NCI-H526 (cell line): ENCODE data around the gene GAL3ST2.

Source experiments
- DNase-seq, 2 experiments: peaks; one replicate each; lab custom pipeline; 2025; lab: John Stamatoyannopoulos, UW

The GAL3ST2 gene

DNA sequence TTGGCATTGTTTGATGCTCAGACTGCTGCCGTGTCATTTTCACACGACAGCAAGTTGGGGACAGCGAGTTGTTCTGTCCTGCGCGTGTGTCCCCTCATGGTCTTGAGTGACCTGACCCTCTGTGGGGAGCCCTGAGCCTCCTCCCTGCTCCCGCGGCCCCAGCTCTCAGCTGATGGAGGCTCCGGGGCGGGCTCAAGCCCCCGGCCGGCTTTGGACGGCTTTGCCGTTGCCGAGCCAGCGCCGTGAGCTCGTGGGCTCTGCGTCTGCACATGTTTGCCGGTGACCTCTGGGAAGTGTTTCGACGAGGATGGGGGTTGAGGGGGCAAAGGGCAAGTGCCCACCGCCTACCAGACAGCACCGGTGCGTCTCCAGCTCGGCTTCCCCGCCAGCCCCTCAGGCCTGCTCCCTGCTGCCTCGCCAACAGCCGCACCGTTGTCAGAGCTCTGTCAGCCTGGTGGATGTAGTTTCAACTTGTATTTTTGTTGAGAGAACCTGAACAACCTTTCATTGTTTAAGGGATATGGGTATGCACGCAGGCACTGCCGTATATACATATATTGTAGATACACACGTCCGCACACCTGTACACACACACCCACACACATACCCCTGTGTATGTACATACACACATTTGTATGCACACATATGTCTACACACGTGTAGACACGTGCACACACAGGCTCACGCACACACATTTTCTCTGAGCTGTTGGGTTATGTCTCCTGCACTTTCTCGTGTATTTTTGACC is 68.4 kb downstream of the GAL3ST2 start:
- DNase-seq = no peak

DNA sequence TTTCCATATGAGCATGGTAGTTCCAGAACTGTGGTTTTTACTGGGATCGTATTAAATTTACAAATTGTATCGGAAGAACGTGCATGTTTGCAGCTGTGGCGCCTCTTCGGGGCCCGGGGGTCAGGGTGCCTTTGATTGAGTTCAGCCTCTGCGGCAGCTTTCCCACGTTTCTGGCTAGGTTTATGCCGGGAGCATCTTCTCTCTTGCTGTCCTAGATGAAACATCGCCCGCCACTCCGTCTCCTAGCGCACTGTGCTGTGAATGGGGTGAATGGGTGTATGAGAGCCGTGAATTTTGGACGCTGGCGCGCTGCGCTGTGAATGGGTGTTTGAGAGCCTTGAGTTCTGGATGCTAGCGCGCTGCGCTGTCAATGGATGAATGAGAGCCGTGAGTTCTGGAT is 69.8 kb downstream of the GAL3ST2 start:
- DNase-seq = no peak

DNA sequence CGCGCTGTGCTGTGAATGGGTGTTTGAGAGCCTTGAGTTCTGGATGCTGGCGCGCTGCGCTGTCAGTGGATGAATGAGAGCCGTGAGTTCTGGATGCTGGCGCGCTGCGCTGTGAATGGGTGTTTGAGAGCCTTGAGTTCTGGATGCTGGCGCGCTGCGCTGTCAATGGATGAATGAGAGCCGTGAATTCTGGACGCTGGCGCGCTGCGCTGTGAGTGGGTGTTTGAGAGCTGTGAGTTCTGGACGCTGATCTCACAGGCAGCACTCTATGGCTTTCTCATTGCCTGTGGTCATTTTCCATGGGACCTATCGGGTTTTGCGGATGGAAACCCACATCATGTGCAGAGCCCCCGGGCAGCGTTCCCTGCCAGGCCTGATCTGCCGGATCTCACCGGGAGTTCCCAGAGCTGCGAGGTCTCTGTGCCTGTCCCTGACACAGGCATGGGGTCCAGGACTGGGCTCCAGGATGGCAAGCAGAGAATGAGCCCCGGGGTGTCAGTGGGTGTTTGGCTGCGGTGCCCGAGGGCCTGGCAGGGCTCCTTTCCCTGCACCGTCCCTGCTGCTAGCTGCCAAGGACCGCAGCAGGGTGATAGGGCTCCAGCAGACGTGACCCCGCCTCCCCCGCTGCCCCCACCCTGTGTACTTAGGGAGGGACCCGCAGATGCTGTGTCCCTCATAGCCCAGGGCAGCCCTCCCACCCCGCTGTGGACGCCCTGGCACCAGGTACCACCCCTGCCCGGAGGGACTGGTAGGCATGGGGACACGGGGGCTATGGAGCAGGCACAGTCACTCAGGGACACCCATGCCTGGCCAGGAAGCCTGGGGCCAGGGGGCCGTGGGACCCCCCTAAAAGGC is 72.4 kb downstream of the GAL3ST2 start:
- DNase-seq = no peak

- no peak for DNase-seq
Observed at GRCh38 chr2:241849616-241850543, 73.3 kb downstream of the GAL3ST2 start.

- DNase-seq = no peak
Observed at GRCh38 chr2:241850544-241851324, 74.1 kb downstream of the GAL3ST2 start.

DNA sequence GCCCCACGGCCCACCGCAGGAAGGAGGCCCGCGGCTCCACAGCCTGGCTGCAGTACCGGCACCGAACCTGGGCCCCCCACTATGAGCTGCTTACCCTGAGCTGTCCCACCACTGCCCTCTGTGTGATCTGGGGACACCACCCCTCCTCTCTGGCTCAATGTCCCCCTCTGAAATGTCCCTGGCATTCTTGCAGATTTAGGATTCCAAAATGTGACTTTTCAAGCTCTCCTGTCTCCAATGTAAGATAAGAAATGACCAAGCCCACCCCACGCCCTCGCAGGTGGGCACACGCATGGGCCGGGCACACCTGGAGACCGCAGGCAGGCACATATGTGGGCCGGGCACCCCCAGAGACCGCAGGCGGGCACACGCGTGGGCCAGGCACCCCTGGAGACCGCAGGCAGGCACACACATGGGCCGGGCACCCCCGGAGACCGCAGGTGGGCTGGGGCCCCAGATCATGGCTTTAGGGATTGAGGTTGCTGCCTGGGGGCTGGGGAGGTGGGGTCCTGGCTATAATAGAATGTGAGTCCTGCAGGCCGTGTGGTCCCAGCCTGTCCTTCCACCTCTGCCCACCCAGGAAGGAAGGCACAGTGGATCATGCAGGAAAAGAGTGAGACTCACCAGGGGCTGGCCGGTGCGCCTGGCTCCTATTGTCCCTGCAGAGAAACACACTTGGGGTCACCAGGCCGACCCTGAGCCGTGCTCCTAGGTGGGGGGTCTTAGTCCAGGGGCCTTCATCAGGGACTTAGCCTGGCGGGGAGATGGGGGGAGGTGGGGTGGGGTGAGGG is 74.9 kb downstream of the GAL3ST2 start:
- no peak for DNase-seq

DNA sequence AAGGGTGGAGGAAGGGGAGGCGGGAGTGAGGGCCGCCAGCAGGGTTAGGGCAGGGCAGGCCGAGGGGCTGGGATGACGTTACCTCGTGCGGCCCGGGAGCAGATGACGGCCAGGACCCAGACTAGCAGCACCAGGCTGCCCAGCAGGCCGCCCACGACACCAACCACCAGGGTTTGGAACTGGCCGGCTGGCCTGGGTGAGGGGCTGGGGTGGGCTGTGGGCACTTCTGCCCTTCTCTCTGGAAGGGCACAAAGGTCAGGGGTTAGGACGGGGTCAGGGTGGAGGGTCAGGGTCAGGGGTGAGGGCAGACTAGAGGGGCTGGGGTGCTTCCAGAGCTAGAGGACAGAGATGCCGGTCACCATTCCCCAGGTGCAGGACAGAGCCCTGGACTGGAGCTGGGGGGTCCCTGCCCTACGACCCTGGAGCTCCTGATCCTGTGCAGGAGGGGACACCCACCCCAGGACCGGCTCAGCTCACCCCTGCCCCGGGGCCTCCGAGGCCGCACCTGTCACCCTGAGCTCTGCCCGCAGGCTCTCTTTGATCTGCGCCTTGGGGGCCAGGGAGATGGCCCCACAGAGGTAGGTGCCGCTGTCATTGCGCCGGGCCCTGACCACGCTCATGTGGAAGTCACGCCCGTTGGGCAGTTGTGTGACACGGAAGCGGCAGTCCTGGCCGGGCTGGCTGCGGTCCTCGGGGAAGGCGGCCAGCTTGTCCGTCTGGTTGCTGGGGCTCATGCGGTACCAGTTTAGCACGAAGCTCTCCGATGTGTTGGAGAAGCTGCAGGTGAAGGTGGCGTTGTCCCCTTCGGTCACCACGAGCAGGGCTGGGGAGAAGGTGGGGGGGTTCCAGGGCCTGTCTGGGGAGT is 75.7 kb downstream of the GAL3ST2 start:
- DNase-seq = no peak

DNA sequence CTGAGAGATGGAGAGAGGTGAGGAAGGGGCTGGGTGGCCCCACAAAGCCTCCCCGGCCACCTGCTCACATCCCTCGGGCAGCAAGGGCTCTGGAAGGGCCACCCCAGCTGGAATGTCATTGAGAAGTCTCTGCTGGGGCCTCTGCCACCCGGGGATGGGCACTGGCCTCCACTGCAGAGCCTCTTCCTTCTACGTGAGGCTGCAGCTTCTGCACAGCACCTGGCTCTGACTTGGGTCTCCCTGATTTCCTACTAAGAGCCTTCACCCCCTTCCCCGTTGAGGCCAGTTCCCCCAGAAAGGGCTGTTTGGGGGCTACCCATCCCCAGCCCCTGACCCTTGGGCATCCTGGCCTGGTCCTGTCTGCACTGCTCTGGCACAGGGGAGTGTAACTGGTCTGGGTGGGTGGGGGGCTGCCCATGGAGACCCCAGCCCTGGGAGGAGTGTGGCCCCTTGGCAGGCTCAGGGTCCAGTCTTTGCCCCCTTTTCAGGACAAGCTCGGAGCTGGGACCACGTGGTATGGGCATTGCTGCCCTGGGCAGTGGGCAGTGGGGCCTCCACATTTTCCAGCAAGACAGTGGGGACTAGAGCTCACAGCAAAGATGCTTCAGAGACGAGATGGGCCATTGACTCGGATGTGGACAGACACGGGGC is 76.5 kb downstream of the GAL3ST2 start:
- no peak for DNase-seq
